WTC11 (cell line): Measurements from ENCODE around the gene MYO5B. TPM values are rescaled to one million over a fixed set of nuclear protein-coding genes. Genes with fewer than 3 reads are reported as not detected.
A peak's percentile ranks its signal among the peaks of the same experiment; 100 is the strongest.

Source experiments
- ATAC-seq: fragments of 200-7000 bp; cut with Tn5 transposase; 2 replicates; pipeline ENCODE4 v1.10.0; 2021; ENCODE audit warnings: mild to moderate bottlenecking, moderate library complexity
- CTCF ChIA-PET: fragments of 300-600 bp; sonication (Branson Sonifier 250); formaldehyde crosslinking; loops from one replicate; lab custom pipeline; 2021; ENCODE audit warnings: antibody characterized with exemption; lab: Charles Lee
- POLR2A ChIA-PET: fragments of 350-600 bp; sonication (Branson Sonifier 250); formaldehyde crosslinking; loops from one replicate; lab custom pipeline; 2021; ENCODE audit warnings: antibody characterized with exemption; lab: Charles Lee
- DNase-seq: peaks from one replicate; pipeline ENCODE4 v3.0.0; 2021; ENCODE audit warnings: low spot score
- H3K27ac Mint-ChIP-seq: 2 replicates; pipeline ENCODE4 v1.8.0; 2021; ENCODE audit warnings: mixed read lengths
- H3K27me3 Mint-ChIP-seq: 2 replicates; pipeline ENCODE4 v1.8.0; 2021; ENCODE audit warnings: low read depth, mild to moderate bottlenecking, moderate library complexity, mixed read lengths
- H3K36me3 Mint-ChIP-seq: 2 replicates; pipeline ENCODE4 v1.8.0; 2021; ENCODE audit warnings: mixed read lengths
- H3K4me1 Mint-ChIP-seq: 2 replicates; pipeline ENCODE4 v1.8.0; 2022; ENCODE audit warnings: mixed read lengths
- H3K4me3 Mint-ChIP-seq: 2 replicates; pipeline ENCODE4 v1.8.0; 2021; ENCODE audit warnings: mild to moderate bottlenecking, moderate library complexity, mixed read lengths
- H3K9me3 Mint-ChIP-seq: 2 replicates; pipeline ENCODE4 v1.8.0; 2021; ENCODE audit warnings: mixed read lengths
- ATF2 ChIP-seq: sonication (generic); formaldehyde crosslinking; IDR thresholded peaks from 2 replicates; pipeline ENCODE4 v1.8.1; 2022; ENCODE audit warnings: low read depth, missing genetic modification reagents, borderline replicate concordance
- E2F1 ChIP-seq: sonication (generic); formaldehyde crosslinking; IDR thresholded peaks from 2 replicates; pipeline ENCODE4 v1.8.0; 2022; ENCODE audit warnings: mild to moderate bottlenecking, missing genetic modification reagents
- ETV6 ChIP-seq: sonication (generic); formaldehyde crosslinking; IDR thresholded peaks from 2 replicates; pipeline ENCODE4 v1.8.1; 2022; ENCODE audit warnings: mild to moderate bottlenecking, missing genetic modification reagents
- IRF1 ChIP-seq: sonication (generic); formaldehyde crosslinking; IDR thresholded peaks from 2 replicates; pipeline ENCODE4 v1.8.0; 2023; ENCODE audit warnings: missing genetic modification reagents
- JAZF1 ChIP-seq: fragments of 250-450 bp; sonication (Bioruptor Pico); IDR thresholded peaks from 2 replicates; pipeline ENCODE4 v1.9.0; 2021; ENCODE audit warnings: moderate library complexity, mild to moderate bottlenecking, inconsistent platforms
- NFATC4 ChIP-seq: fragments of 250-450 bp; sonication (Bioruptor Pico); IDR thresholded peaks from 2 replicates; pipeline ENCODE4 v1.9.0; 2021; ENCODE audit warnings: mild to moderate bottlenecking
- NFE2L1 ChIP-seq: sonication (generic); formaldehyde crosslinking; IDR thresholded peaks from 2 replicates; pipeline ENCODE4 v1.8.1; 2023; ENCODE audit warnings: missing genetic modification reagents
- NR3C1 ChIP-seq: sonication (generic); formaldehyde crosslinking; conservative IDR thresholded peaks from 2 replicates; pipeline ENCODE4 v1.8.1; 2023; ENCODE audit warnings: low read depth, mild to moderate bottlenecking, missing genetic modification reagents
- PRDM15 ChIP-seq: sonication (generic); formaldehyde crosslinking; IDR thresholded peaks from 2 replicates; pipeline ENCODE4 v1.8.0; 2022; ENCODE audit warnings: missing genetic modification reagents
- PRRX2 ChIP-seq: fragments of 250-450 bp; sonication (Bioruptor Pico); IDR thresholded peaks from 2 replicates; pipeline ENCODE4 v1.8.0; 2021; ENCODE audit warnings: mild to moderate bottlenecking
- SOX15 ChIP-seq: fragments of 250-450 bp; sonication (Bioruptor Pico); IDR thresholded peaks from 2 replicates; pipeline ENCODE4 v1.9.0; 2021; ENCODE audit warnings: mild to moderate bottlenecking
- ZNF219 ChIP-seq: sonication (generic); formaldehyde crosslinking; IDR thresholded peaks from 2 replicates; pipeline ENCODE4 v1.8.0; 2023; ENCODE audit warnings: missing genetic modification reagents, mild to moderate bottlenecking, borderline replicate concordance
- total RNA-seq: library from RNA; stranded (reverse); gene quantifications from 3 replicates; pipeline ENCODE4 v1.2.3, GENCODE V29; 2021
- TF ChIP-seq, protein P1 (sequence below): fragments of 250-450 bp; sonication (Bioruptor Pico); IDR thresholded peaks from 2 replicates; pipeline ENCODE4 v1.9.0; 2021; ENCODE audit warnings: moderate library complexity, mild to moderate bottlenecking, inconsistent platforms, borderline replicate concordance
- TF ChIP-seq, protein P2 (sequence below): fragments of 250-450 bp; sonication (Bioruptor Pico); IDR thresholded peaks from 2 replicates; pipeline ENCODE4 v1.9.0; 2021; ENCODE audit warnings: mild to moderate bottlenecking
- TF ChIP-seq, protein P3 (sequence below): fragments of 250-450 bp; sonication (Bioruptor Pico); IDR thresholded peaks from 2 replicates; pipeline ENCODE4 v1.9.0; 2021; ENCODE audit warnings: mild to moderate bottlenecking, borderline replicate concordance

The MYO5B gene
- total RNA-seq, 1 experiment from 2014 or later = 8.7 TPM

GRCh38 chr18:50163505-50163904, 31.4 kb downstream of the MYO5B start (continued):
- TF ChIP-seq ATF2 (CRISPR knock-in tag) = no peak

GRCh38 chr18:50162486-50163304, 32.3 kb downstream of the MYO5B start:
- H3K9me3 Mint-ChIP-seq = 0 out of 2 replicates have a peak, but pooled peaks cover 1% of the 10 kb centered on the region
- ChIA-PET POLR2A (no interaction called here), CTCF (interaction anchor here (0.8 kb wide), 1 partner anchor 41 kb away, joined by 3 read pairs; no protein-coding TSS in a partner anchor)
- H3K27me3 Mint-ChIP-seq = no peaks in the 10 kb centered on the region
- peak overlapping the region; percentile 10; the same call in 1 of the 2 replicates for H3K27ac Mint-ChIP-seq
- ATAC-seq = peak; percentile 28; the same call in 1 of the 2 replicates
- H3K4me3 Mint-ChIP-seq = no peak overlapping the region
- peaks cover 37% of the 10 kb centered on the region for H3K4me1 Mint-ChIP-seq
- DNase-seq = no peak
- TF ChIP-seq NFATC4 (no peak), E2F1 (CRISPR knock-in tag) (no peak), ATF2 (CRISPR knock-in tag) (no peak), IRF1 (CRISPR knock-in tag) (no peak), JAZF1 (no peak), SOX15 (CRISPR knock-in tag) (no peak), ETV6 (no peak), NFE2L1 (CRISPR knock-in tag) (no peak), PRRX2 (CRISPR knock-in tag) (no peak), NR3C1 (no peak), ZNF219 (no peak), PRDM15 (CRISPR knock-in tag) (no peak)
- TF ChIP-seq, protein P1, sequence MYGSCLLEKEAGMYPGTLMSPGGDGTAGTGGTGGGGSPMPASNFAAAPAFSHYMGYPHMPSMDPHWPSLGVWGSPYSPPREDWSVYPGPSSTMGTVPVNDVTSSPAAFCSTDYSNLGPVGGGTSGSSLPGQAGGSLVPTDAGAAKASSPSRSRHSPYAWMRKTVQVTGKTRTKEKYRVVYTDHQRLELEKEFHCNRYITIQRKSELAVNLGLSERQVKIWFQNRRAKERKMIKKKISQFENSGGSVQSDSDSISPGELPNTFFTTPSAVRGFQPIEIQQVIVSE (CRISPR knock-in tag) = no peak
- TF ChIP-seq, protein P2, sequence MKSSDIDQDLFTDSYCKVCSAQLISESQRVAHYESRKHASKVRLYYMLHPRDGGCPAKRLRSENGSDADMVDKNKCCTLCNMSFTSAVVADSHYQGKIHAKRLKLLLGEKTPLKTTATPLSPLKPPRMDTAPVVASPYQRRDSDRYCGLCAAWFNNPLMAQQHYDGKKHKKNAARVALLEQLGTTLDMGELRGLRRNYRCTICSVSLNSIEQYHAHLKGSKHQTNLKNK (CRISPR knock-in tag) = no peak
- TF ChIP-seq, protein P3, sequence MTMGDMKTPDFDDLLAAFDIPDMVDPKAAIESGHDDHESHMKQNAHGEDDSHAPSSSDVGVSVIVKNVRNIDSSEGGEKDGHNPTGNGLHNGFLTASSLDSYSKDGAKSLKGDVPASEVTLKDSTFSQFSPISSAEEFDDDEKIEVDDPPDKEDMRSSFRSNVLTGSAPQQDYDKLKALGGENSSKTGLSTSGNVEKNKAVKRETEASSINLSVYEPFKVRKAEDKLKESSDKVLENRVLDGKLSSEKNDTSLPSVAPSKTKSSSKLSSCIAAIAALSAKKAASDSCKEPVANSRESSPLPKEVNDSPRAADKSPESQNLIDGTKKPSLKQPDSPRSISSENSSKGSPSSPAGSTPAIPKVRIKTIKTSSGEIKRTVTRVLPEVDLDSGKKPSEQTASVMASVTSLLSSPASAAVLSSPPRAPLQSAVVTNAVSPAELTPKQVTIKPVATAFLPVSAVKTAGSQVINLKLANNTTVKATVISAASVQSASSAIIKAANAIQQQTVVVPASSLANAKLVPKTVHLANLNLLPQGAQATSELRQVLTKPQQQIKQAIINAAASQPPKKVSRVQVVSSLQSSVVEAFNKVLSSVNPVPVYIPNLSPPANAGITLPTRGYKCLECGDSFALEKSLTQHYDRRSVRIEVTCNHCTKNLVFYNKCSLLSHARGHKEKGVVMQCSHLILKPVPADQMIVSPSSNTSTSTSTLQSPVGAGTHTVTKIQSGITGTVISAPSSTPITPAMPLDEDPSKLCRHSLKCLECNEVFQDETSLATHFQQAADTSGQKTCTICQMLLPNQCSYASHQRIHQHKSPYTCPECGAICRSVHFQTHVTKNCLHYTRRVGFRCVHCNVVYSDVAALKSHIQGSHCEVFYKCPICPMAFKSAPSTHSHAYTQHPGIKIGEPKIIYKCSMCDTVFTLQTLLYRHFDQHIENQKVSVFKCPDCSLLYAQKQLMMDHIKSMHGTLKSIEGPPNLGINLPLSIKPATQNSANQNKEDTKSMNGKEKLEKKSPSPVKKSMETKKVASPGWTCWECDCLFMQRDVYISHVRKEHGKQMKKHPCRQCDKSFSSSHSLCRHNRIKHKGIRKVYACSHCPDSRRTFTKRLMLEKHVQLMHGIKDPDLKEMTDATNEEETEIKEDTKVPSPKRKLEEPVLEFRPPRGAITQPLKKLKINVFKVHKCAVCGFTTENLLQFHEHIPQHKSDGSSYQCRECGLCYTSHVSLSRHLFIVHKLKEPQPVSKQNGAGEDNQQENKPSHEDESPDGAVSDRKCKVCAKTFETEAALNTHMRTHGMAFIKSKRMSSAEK (CRISPR knock-in tag) = no peak
- H3K36me3 Mint-ChIP-seq = no peaks in the 10 kb centered on the region
